ENCODE data around the gene ADAMTS2. TPM values are rescaled to one million over a fixed set of nuclear protein-coding genes. Genes with fewer than 3 reads are reported as not detected.

ADAMTS2 gene
- total RNA-seq, 1 donor from 2014 or later, result 29.7 TPM

GRCh38 chr5:179226696-179227095, 118.6 kb downstream of the ADAMTS2 start:
- H3K36me3 ChIP-seq (ENCODE audit: control insufficient read depth in 3 of 3, insufficient read depth in 3 of 3, low read length in 3 of 3), result no peaks in the 10 kb centered on the region
- H3K4me3 ChIP-seq (ENCODE audit: low read length in 3 of 3), result no peak overlapping the region
- H3K4me1 ChIP-seq (ENCODE audit: control insufficient read depth in 3 of 3, insufficient read depth in 3 of 3, low read length in 3 of 3), result no peaks in the 10 kb centered on the region
- H3K9me3 ChIP-seq (ENCODE audit: control insufficient read depth in 3 of 3, low read length in 3 of 3), result peaks cover 0 to 2% (median 0%) of the 10 kb centered on the region in 3 donors
- H3K9ac ChIP-seq (ENCODE audit: low read depth in 1 of 3, low read length in 3 of 3), result no peak overlapping the region
- H3K27ac ChIP-seq (ENCODE audit: low read depth, low read length), result no peak overlapping the region
- no peaks in the 10 kb centered on the region for H3K27me3 ChIP-seq (ENCODE audit: control insufficient read depth in 3 of 3, insufficient read depth in 3 of 3, low read length in 3 of 3)

GRCh38 chr5:179225387-179225786, 119.9 kb downstream of the ADAMTS2 start:
- Histone ChIP-seq H3K4me1 (ENCODE audit: control insufficient read depth in 3 of 3, insufficient read depth in 3 of 3, low read length in 3 of 3) (no peaks in the 10 kb centered on the region), H3K27me3 (ENCODE audit: control insufficient read depth in 3 of 3, insufficient read depth in 3 of 3, low read length in 3 of 3) (no peaks in the 10 kb centered on the region), H3K9me3 (ENCODE audit: control insufficient read depth in 3 of 3, low read length in 3 of 3) (peaks cover 0 to 2% (median 0%) of the 10 kb centered on the region in 3 donors), H3K27ac (ENCODE audit: low read depth, low read length) (no peak overlapping the region), H3K9ac (ENCODE audit: low read depth in 1 of 3, low read length in 3 of 3) (no peak overlapping the region), H3K36me3 (ENCODE audit: control insufficient read depth in 3 of 3, insufficient read depth in 3 of 3, low read length in 3 of 3) (no peaks in the 10 kb centered on the region), H3K4me3 (ENCODE audit: low read length in 3 of 3) (no peak overlapping the region)

GRCh38 chr5:179224741-179225140, 120.5 kb downstream of the ADAMTS2 start:
- Histone ChIP-seq H3K36me3 (ENCODE audit: control insufficient read depth in 3 of 3, insufficient read depth in 3 of 3, low read length in 3 of 3) (no peaks in the 10 kb centered on the region), H3K27ac (ENCODE audit: low read depth, low read length) (no peak overlapping the region), H3K9ac (ENCODE audit: low read depth in 1 of 3, low read length in 3 of 3) (no peak overlapping the region), H3K9me3 (ENCODE audit: control insufficient read depth in 3 of 3, low read length in 3 of 3) (peaks cover 0 to 2% (median 0%) of the 10 kb centered on the region in 3 donors), H3K4me1 (ENCODE audit: control insufficient read depth in 3 of 3, insufficient read depth in 3 of 3, low read length in 3 of 3) (no peaks in the 10 kb centered on the region), H3K27me3 (ENCODE audit: control insufficient read depth in 3 of 3, insufficient read depth in 3 of 3, low read length in 3 of 3) (no peaks in the 10 kb centered on the region), H3K4me3 (ENCODE audit: low read length in 3 of 3) (no peak overlapping the region)

- peaks cover 0 to 2% (median 0%) of the 10 kb centered on the region in 3 donors for H3K9me3 ChIP-seq (ENCODE audit: control insufficient read depth in 3 of 3, low read length in 3 of 3)
- no peaks in the 10 kb centered on the region for H3K36me3 ChIP-seq (ENCODE audit: control insufficient read depth in 3 of 3, insufficient read depth in 3 of 3, low read length in 3 of 3)
- H3K4me3 ChIP-seq (ENCODE audit: low read length in 3 of 3), result no peak overlapping the region
Observed at GRCh38 chr5:179223961-179224360, 121.3 kb downstream of the ADAMTS2 start.

GRCh38 chr5:179223528-179223927, 121.7 kb downstream of the ADAMTS2 start:
- Histone ChIP-seq H3K9me3 (ENCODE audit: control insufficient read depth in 3 of 3, low read length in 3 of 3) (peaks cover 0 to 2% (median 0%) of the 10 kb centered on the region in 3 donors), H3K4me3 (ENCODE audit: low read length in 3 of 3) (no peak overlapping the region), H3K9ac (ENCODE audit: low read depth in 1 of 3, low read length in 3 of 3) (no peak overlapping the region), H3K4me1 (ENCODE audit: control insufficient read depth in 3 of 3, insufficient read depth in 3 of 3, low read length in 3 of 3) (no peaks in the 10 kb centered on the region), H3K27ac (ENCODE audit: low read depth, low read length) (no peak overlapping the region), H3K27me3 (ENCODE audit: control insufficient read depth in 3 of 3, insufficient read depth in 3 of 3, low read length in 3 of 3) (no peaks in the 10 kb centered on the region), H3K36me3 (ENCODE audit: control insufficient read depth in 3 of 3, insufficient read depth in 3 of 3, low read length in 3 of 3) (no peaks in the 10 kb centered on the region)

More at GRCh38 chr5:179223961-179224360, 121.3 kb downstream of the ADAMTS2 start:
- no peaks in the 10 kb centered on the region for H3K4me1 ChIP-seq (ENCODE audit: control insufficient read depth in 3 of 3, insufficient read depth in 3 of 3, low read length in 3 of 3)
- no peak overlapping the region for H3K27ac ChIP-seq (ENCODE audit: low read depth, low read length)
- no peak overlapping the region for H3K9ac ChIP-seq (ENCODE audit: low read depth in 1 of 3, low read length in 3 of 3)
- H3K27me3 ChIP-seq (ENCODE audit: control insufficient read depth in 3 of 3, insufficient read depth in 3 of 3, low read length in 3 of 3), result no peaks in the 10 kb centered on the region

- H3K27ac ChIP-seq (ENCODE audit: low read depth, low read length), result no peak overlapping the region
- H3K36me3 ChIP-seq (ENCODE audit: control insufficient read depth in 3 of 3, insufficient read depth in 3 of 3, low read length in 3 of 3), result no peaks in the 10 kb centered on the region
- H3K9me3 ChIP-seq (ENCODE audit: control insufficient read depth in 3 of 3, low read length in 3 of 3), result peaks cover 0 to 2% (median 0%) of the 10 kb centered on the region in 3 donors
- H3K27me3 ChIP-seq (ENCODE audit: control insufficient read depth in 3 of 3, insufficient read depth in 3 of 3, low read length in 3 of 3), result no peaks in the 10 kb centered on the region
- no peak overlapping the region for H3K9ac ChIP-seq (ENCODE audit: low read depth in 1 of 3, low read length in 3 of 3)
- H3K4me3 ChIP-seq (ENCODE audit: low read length in 3 of 3), result no peak overlapping the region
- H3K4me1 ChIP-seq (ENCODE audit: control insufficient read depth in 3 of 3, insufficient read depth in 3 of 3, low read length in 3 of 3), result no peaks in the 10 kb centered on the region
Observed at GRCh38 chr5:179222246-179223017, 122.8 kb downstream of the ADAMTS2 start.

GRCh38 chr5:179221877-179222220, 123.4 kb downstream of the ADAMTS2 start:
- H3K27me3 ChIP-seq (ENCODE audit: control insufficient read depth in 3 of 3, insufficient read depth in 3 of 3, low read length in 3 of 3), result no peaks in the 10 kb centered on the region
- no peak overlapping the region for H3K9ac ChIP-seq (ENCODE audit: low read depth in 1 of 3, low read length in 3 of 3)
- no peak overlapping the region for H3K4me3 ChIP-seq (ENCODE audit: low read length in 3 of 3)
- H3K27ac ChIP-seq (ENCODE audit: low read depth, low read length), result no peak overlapping the region
- H3K9me3 ChIP-seq (ENCODE audit: control insufficient read depth in 3 of 3, low read length in 3 of 3), result peaks cover 0 to 2% (median 0%) of the 10 kb centered on the region in 3 donors
- H3K4me1 ChIP-seq (ENCODE audit: control insufficient read depth in 3 of 3, insufficient read depth in 3 of 3, low read length in 3 of 3), result no peaks in the 10 kb centered on the region
- H3K36me3 ChIP-seq (ENCODE audit: control insufficient read depth in 3 of 3, insufficient read depth in 3 of 3, low read length in 3 of 3), result no peaks in the 10 kb centered on the region

GRCh38 chr5:179221196-179221876, 123.9 kb downstream of the ADAMTS2 start:
- Histone ChIP-seq H3K4me3 (ENCODE audit: low read length in 3 of 3) (no peak overlapping the region), H3K36me3 (ENCODE audit: control insufficient read depth in 3 of 3, insufficient read depth in 3 of 3, low read length in 3 of 3) (no peaks in the 10 kb centered on the region), H3K27me3 (ENCODE audit: control insufficient read depth in 3 of 3, insufficient read depth in 3 of 3, low read length in 3 of 3) (no peaks in the 10 kb centered on the region), H3K4me1 (ENCODE audit: control insufficient read depth in 3 of 3, insufficient read depth in 3 of 3, low read length in 3 of 3) (no peaks in the 10 kb centered on the region), H3K9ac (ENCODE audit: low read depth in 1 of 3, low read length in 3 of 3) (no peak overlapping the region), H3K9me3 (ENCODE audit: control insufficient read depth in 3 of 3, low read length in 3 of 3) (peaks cover 0 to 2% (median 0%) of the 10 kb centered on the region in 3 donors), H3K27ac (ENCODE audit: low read depth, low read length) (no peak overlapping the region)

GRCh38 chr5:179220716-179221115, 124.5 kb downstream of the ADAMTS2 start:
- no peak overlapping the region for H3K27ac ChIP-seq (ENCODE audit: low read depth, low read length)
- H3K4me3 ChIP-seq (ENCODE audit: low read length in 3 of 3), result no peak overlapping the region
- no peak overlapping the region for H3K9ac ChIP-seq (ENCODE audit: low read depth in 1 of 3, low read length in 3 of 3)
- H3K36me3 ChIP-seq (ENCODE audit: control insufficient read depth in 3 of 3, insufficient read depth in 3 of 3, low read length in 3 of 3), result no peaks in the 10 kb centered on the region
- peaks cover 0 to 2% (median 0%) of the 10 kb centered on the region in 3 donors for H3K9me3 ChIP-seq (ENCODE audit: control insufficient read depth in 3 of 3, low read length in 3 of 3)
- no peaks in the 10 kb centered on the region for H3K4me1 ChIP-seq (ENCODE audit: control insufficient read depth in 3 of 3, insufficient read depth in 3 of 3, low read length in 3 of 3)
- no peaks in the 10 kb centered on the region for H3K27me3 ChIP-seq (ENCODE audit: control insufficient read depth in 3 of 3, insufficient read depth in 3 of 3, low read length in 3 of 3)

All from skeletal muscle tissue (tissue), 4 donors.